ENCODE measurements around the gene KDSR. TPM values are rescaled to one million over a fixed set of nuclear protein-coding genes. Genes with fewer than 3 reads are reported as not detected.

KDSR gene
- total and polyA plus RNA-seq, 10 donors: 5.7 to 42.2 (median 32.6) TPM

DNA sequence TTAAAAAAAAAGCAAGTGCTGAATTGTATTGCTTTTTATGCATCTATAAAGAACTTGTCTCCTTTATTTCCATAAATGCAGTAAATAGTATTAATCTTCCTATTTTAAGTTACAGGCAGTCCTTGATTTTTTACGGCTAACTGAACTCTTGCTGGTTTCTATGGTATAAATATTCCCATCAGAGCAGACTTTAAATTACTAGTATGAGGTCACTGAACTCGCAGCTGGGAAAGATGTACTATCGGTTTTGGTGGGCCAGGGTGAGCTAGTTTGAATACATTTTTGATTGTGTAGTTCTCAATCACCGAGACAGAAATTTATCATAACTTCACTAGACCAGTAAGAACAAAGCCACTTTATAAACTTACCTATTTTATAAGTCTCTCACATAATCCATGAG, 20.9 kb upstream of the KDSR start:
- no peak for TF ChIP-seq POLR2A (IDR thresholded peaks at IDR 0.05)
- TF ChIP-seq CTCF (IDR thresholded peaks at IDR 0.05 in 8 of 11, conservative IDR thresholded peaks at IDR 0.05 in 3 of 11): no peak
- TF ChIP-seq POLR2AphosphoS5 (IDR thresholded peaks at IDR 0.05): no peak
- DNase-seq: no peak
- intact Hi-C loops (cut with DNase I; ENCODE audit: low total_unique reads): no loop called here
- Histone ChIP-seq H3K9me3 (peaks cover 0 to 6% (median 0%) of the 10 kb centered on the region in 8 donors), H3K4me1 (no peaks in the 10 kb centered on the region), H3K27ac (no peak overlapping the region), H3K36me3 (peaks cover 0 to 76% (median 35%) of the 10 kb centered on the region in 6 donors), H3K27me3 (replicated peaks in 1 of 7) (no peaks in the 10 kb centered on the region), H3K4me3 (no peak overlapping the region)
- WGBS, 5 donors: 94 to 97% (median 94%) methylated on average over 4 of the region's 4 CpGs

DNA sequence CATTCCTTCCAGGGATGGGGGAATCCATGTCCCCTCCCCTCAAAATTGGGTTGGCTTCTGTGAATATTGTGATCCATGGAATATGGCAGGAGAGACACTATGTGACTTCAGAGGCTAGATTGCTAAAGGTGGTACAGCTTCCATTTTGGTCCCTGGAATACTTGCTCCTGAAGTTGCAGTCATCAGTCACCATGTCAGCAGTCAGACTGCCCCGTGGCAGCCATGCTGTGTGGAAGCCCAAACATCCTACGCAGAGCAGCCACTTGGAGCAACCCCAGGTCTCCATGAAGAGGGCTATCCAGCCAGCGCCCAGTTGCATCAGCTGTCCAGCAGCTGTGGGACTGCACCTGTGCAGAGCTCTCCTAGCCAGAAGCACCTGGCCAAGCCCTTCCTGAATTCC, 15.8 kb upstream of the KDSR start:
- Histone ChIP-seq H3K27ac (no peak overlapping the region), H3K27me3 (replicated peaks in 1 of 7) (no peaks in the 10 kb centered on the region), H3K4me1 (peaks cover 0 to 13% (median 1%) of the 10 kb centered on the region in 6 donors), H3K9me3 (peaks cover 0 to 10% (median 0%) of the 10 kb centered on the region in 8 donors), H3K4me3 (no peak overlapping the region), H3K36me3 (peaks cover 0 to 33% (median 0%) of the 10 kb centered on the region in 6 donors)
- TF ChIP-seq CTCF (IDR thresholded peaks at IDR 0.05 in 8 of 11, conservative IDR thresholded peaks at IDR 0.05 in 3 of 11) (no peak), POLR2AphosphoS5 (IDR thresholded peaks at IDR 0.05) (peak in 1 of 3 donors; percentile 5), POLR2A (IDR thresholded peaks at IDR 0.05) (no peak)
- DNase-seq: no peak
- 64 to 98% (median 93%) methylated on average over 3 of the region's 3 CpGs for WGBS, 5 donors
- intact Hi-C loops (cut with DNase I; ENCODE audit: low total_unique reads): no loop called here

GRCh38 chr18:63379639-63379962, 12.6 kb upstream of the KDSR start:
- no peak for DNase-seq
- Histone ChIP-seq H3K4me3 (no peak overlapping the region), H3K4me1 (peaks cover 0 to 13% (median 1%) of the 10 kb centered on the region in 6 donors), H3K27me3 (replicated peaks in 1 of 7) (no peaks in the 10 kb centered on the region), H3K9me3 (peaks cover 0 to 21% (median 7%) of the 10 kb centered on the region in 8 donors), H3K36me3 (peaks cover 0 to 18% (median 0%) of the 10 kb centered on the region in 6 donors), H3K27ac (no peak overlapping the region)
- TF ChIP-seq POLR2A (IDR thresholded peaks at IDR 0.05) (no peak), CTCF (IDR thresholded peaks at IDR 0.05 in 8 of 11, conservative IDR thresholded peaks at IDR 0.05 in 3 of 11) (no peak), POLR2AphosphoS5 (IDR thresholded peaks at IDR 0.05) (no peak)
- 69 to 85% (median 80%) methylated on average over 2 of the region's 2 CpGs for WGBS, 5 donors
- intact Hi-C loops (cut with DNase I; ENCODE audit: low total_unique reads): no loop called here

DNA sequence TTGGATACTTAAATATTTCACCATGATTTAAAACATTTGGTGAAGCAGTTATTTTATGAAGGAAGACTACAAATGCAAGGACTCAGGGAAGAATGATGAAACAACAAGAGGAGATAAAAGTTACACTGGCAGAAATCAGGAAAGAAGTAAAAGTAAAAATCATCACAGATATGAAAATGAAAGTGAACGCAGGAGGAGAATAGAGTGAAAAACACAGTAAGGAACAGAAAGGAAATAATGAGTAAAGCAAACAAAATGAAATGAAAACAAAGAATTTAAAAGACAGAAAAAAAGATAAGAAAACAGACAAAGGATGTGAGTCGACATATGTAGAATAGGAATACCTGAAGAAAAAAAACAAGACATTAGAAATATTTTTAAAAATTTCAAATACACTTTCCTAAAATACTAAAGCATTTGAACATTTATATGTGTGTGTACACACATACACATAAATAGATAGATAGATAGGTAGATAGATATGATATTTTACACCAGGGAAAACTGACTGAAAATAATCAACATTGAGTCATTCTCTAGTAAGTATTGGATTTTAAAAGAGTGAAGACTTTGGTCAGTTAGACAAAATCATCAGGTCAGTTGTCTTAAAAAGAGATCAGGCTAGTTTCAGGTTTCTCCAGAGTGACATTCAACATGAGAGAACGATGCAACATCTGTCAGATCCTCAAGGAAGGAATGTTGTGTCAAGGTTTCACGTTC, 12.1 kb upstream of the KDSR start:
- intact Hi-C loops (cut with DNase I; ENCODE audit: low total_unique reads): no loop called here
- 61 to 75% (median 71%) methylated on average over 4 of the region's 4 CpGs for WGBS, 5 donors
- no peak for DNase-seq

More for the DNA sequence above, 12.1 kb upstream of the KDSR start:
- no peaks in the 10 kb centered on the region for H3K27me3 ChIP-seq (replicated peaks in 1 of 7)
- peaks cover 0 to 21% (median 7%) of the 10 kb centered on the region in 8 donors for H3K9me3 ChIP-seq
- TF ChIP-seq POLR2A (IDR thresholded peaks at IDR 0.05): no peak
- TF ChIP-seq POLR2AphosphoS5 (IDR thresholded peaks at IDR 0.05): no peak
- TF ChIP-seq CTCF (IDR thresholded peaks at IDR 0.05 in 8 of 11, conservative IDR thresholded peaks at IDR 0.05 in 3 of 11): no peak
- H3K27ac ChIP-seq: no peak overlapping the region
- H3K4me1 ChIP-seq: peaks cover 0 to 13% (median 1%) of the 10 kb centered on the region in 6 donors
- H3K4me3 ChIP-seq: no peak overlapping the region
- H3K36me3 ChIP-seq: peaks cover 0 to 13% (median 0%) of the 10 kb centered on the region in 6 donors
